GM18870 (cell line): ENCODE results near the gene PCGF2.

Experiments used
- ATAC-seq: cut with Tn5 transposase; IDR thresholded peaks from one replicate; pipeline ENCODE4 v1.9.1; 2021; ENCODE audit warnings: moderate library complexity; ENCODE audit not compliant: unreplicated experiment

PCGF2 gene

DNA sequence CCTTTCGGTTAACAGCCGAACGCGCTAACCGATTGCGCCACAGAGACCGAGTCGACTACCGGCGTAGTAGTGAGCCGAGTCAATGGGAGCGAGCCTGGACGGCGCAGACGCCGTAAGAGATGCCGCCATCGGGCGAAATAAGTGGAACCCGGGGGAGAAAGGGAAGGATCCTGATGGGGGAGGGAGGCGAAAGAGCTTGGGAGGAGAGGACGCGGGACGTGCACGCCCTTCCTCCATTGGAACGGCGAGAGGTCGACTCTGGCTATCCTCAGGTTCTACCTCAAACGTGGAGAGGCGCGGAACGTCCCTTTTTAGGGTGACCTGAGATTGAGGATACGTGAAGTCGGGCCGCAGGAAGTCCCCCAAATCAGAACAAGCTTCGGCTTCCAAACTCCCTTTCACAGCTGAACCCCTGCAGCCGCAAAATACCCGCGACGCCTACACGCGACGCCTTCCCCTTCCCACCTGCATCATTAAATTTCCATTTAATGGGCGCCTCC is 3.7 kb upstream of the PCGF2 start:
- ATAC-seq: no peak

DNA sequence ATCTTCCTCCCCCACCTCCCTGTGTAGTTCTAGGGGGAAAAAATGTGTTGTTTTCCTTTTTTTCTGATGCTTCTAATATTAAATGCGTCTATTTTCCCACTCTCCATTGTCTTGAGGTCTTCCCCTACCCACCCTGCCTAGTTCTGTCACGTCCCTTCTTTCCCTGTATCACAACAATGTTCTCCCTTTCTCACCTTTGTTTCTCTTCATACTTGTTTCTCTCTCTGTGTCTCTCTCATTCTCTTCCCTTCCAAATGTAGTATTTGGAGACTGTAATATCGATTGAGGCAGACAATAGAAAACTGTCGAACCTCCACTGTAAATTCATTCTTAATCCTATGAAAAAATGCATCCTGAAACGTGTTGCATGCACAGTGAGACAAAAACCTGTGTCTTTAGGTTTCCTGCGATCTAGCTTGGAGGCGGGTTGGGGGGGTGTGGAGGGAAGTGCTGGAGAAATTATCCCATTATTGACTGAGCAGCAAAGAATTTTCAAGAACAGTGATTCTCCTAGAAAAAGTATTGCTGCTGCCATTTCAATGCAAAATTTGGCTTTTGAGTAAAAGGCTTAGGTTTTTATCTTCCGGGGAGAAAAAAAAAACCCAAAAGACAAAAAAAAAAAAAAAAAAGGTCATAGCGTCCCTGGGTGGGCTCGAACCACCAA is 3.1 kb upstream of the PCGF2 start:
- ATAC-seq: no peak

DNA sequence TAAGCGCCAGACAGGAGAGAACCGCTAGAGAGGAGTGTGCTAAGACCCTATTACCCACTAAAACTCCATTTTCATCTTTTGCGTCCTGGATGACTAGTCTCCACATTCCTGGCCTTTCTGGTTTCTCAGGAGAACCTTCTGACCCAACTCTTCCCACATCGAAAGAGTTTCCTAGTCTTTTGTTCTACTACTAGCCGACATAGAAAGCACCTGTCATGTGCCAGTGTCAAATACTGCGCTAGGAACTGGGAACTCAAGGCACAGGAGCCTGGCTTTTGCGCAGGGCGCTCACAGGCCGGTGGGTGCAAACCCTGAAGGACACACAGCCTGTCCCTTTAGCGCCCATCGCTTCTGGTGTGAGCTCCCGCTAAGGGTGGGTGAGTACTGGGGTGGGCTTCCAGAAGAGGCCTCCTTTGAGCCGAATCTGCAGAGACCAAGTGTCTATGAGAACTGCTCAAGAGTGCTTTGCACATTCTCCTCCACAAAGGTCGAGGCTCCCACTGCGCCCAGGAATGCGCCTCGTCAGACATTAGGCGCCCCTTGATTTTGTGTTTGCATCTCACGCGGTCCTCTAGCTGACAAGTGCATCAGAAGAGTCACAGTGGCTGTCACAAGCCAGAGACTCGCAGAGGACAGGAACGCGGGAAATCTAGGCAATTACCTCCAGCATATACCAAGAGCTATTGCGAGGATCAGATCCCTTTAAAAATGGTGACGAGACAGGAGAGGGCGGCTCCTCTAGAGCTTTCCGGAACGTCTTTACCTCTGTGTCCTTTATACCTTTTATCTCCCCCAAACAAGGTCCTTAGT is 2.4 kb upstream of the PCGF2 start:
- ATAC-seq: no peak

DNA sequence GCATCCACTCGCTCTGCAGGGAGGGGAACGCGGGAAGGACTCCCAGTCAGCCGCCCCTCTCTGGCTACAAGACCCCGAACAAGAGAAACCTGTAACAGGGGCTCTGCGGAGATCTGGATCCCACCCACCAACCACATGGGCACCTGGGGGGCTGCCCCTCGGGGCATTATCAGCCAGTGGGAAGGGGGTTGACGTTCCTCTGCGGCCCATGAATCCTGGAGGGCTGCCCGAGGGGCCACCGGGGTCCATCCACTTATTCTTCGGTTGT is 1.8 kb upstream of the PCGF2 start:
- no peak for ATAC-seq

DNA sequence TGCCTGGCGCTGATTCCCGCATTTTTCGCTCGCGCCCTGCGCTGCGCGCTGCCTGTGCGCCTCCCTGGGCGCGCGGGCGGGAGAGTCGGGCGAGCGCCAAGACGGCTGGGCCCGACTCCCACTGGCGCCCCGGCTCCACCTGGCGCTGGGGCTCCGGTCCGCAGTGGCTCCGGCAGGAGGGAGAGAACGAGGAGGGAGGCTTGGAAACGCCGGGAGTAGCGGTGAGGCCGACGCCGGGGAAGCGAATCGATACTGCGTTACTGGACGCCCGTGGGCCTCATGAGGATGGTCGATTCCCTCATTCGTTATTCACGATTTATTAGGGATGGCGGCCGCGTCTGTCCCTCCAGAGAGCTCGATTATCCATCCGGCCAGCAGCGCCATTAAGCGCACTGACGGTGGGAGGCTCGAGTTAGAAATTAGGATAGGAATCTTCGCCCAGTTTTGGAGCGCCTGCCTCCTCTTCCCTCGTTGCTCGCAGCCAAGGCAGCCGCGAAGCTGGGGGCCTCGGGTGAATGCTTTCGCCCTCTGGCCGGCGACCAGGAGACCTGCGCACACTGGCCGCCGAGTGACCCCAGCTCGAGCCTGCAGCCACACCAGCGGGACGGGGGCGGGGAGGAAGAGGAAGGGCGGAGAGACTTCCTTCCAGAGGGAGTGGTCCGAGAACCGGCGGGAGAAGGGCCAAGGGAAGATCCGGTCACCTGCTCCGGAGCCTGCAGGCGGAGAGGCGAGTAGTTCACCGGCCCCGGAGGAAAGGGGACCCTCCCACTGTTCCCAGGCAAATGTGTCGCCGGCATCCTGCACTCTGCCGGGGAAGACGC is 1.3 kb upstream of the PCGF2 start:
- no peak for ATAC-seq

DNA sequence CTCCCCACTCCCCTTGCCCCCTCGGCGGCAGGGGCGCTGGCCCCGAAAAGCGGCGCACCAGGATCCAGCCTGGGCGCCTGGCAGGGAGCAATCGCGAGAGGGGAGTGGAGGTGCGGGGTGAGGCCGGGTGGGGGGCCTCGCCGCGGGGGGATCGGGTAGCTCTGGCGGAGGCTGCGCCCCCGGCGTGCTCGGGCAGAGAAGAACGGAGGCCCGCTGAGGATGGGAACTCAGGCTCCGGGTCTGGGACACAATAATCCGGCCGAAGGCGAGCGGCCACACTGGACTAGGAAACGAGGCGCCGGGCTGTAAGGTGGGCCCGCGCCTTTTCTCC is 721 bp upstream of the PCGF2 start:
- ATAC-seq: no peak

DNA sequence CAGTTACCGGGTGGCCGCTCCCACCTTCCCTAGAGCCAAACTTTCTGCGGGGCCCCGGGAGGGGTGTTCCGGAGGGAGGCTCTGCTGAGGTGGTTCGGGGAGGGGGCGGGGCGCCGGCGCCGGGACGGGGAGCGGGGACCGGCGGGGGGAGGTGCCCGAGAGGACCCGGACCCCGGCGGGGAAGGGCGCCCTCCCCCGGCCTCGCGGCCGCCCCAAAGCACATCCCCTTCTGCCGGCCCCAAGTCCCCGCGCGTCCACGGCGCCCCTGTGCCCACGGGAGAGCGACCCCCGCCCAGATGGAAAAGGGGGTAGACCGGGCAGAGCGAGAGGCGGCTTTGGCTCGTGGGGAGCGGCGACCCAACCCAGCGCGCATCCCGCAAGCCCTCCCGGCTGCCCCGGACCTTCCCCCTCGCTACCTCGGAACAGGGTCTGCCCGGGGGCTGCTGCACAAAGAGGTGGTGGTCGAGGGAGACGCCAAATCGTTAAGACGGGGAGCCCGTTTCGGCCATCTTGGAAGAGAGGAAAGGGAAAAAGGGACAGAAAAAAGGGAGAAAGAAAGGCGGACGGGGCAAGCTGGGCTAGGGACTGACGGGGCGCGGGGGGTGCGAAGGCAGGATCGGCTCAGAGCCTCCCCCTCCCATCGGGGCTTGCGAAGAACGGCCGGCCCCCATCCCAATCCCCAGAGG is 530 bp downstream of the PCGF2 start:
- ATAC-seq: no peak

DNA sequence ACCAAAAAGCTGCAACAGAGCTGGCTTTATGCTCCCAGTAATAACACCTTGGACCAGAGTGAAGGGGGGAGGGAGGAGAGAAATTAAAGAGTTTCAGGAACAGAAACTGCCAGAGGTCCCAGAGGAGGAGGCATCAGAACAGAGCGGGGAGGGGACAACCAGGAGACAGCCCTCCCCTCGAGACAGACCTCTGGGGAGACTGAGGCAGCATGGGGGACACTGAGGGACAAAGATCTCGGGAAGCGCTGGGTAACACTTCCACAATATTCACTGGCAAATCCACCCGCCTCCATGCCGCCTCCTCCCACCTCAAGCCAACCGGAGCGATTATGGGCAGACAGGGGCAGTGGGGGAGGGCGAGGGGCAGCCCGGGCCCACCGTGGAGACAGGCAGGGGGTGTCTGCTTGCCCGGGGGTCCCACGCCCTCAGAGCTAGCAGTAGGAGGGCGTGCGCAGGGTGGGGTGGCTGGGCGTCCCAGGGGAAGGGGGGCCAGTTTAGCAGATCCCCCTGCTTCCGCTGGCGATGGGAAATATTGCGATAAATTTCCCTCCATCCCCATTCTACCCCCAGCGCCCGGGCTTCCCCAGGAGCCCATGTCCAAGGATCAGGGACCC is 1.2 kb downstream of the PCGF2 start:
- no peak for ATAC-seq

DNA sequence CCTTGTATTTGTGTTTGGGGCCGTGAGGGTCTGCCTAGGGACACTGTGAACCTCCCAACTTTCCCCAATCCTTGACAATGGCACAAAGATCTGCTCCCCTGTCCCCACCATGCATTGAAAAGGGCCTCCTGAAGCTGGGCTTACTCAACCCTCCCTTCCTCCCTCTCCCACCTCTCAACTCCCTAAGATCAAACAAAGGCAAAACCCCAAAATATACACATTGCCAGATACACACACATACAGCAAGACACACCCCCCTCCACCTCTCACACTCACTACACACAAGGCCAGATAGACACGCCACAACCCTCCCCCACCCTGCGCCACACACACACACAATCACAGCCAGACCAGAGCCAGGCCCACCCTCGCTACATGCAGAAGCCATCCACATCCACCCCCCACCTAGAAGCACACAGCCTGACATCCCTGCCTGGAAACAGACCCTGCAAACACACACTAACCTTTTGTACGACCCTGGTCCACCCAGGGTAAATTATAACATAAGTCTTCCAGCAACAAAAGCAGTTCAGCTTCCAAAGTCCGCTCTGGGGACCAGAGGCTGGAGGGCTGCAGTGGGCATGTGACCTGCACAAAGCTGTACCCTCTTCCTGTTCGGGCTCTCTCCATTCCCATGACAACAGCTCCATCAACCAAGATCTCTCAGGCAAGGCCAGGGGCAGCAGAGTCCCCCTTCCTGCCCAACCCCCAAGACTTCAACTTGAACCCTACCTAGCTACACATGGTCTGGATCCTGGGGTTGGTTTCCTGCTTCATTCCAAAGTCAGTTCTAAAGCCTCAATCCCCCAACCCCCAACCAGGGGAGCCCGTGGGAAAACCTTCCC is 1.9 kb downstream of the PCGF2 start:
- no peak for ATAC-seq

DNA sequence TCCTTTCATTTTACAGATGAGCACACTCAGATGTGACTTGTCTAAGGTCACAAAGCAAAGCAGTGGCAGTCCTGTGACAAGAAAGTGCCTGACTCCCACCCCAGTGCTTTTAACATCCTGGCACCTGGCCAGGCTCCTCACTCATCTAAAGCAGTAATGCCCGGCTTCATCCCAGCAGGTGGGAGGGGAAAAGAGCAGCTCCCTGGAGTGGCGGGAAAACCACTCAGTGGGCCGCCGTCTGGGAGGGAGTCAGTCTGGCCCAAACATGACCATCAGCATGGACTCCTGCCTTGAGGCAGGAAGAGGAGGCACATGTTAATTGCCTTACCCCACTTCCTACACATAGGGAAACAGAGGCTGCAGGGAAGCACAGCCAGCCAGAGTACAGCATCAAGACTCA is 2.6 kb downstream of the PCGF2 start:
- no peak for ATAC-seq

DNA sequence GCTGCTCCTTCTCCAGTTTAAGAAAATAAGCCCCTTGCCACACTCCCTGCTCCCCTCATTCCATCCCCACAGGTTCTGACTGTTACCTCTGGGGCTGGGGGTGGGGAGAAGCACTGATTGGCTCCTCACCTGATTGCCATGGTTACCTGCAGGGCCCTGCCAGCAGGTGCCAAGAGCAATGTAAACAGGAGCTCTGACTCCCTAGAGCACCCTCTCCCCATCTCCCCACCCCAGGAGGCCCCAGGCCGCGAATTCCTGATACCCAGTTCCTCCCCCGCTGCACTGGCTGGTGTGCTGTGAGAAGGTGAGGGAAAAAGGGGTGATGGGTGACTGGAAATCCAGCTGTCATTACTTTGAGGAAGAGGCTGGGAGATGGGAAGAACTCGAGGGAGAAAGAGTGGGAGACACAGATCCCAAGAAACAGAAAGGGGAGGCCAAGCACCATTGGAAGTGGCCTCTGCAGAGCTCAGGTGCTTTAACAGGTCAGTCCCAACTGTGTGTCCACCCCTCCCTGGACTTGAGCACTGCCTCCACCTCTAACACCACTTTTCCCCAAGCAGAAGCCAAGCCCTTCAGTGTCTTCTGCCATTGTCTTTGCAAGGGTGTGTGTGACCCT is 4.5 kb downstream of the PCGF2 start:
- no peak for ATAC-seq

DNA sequence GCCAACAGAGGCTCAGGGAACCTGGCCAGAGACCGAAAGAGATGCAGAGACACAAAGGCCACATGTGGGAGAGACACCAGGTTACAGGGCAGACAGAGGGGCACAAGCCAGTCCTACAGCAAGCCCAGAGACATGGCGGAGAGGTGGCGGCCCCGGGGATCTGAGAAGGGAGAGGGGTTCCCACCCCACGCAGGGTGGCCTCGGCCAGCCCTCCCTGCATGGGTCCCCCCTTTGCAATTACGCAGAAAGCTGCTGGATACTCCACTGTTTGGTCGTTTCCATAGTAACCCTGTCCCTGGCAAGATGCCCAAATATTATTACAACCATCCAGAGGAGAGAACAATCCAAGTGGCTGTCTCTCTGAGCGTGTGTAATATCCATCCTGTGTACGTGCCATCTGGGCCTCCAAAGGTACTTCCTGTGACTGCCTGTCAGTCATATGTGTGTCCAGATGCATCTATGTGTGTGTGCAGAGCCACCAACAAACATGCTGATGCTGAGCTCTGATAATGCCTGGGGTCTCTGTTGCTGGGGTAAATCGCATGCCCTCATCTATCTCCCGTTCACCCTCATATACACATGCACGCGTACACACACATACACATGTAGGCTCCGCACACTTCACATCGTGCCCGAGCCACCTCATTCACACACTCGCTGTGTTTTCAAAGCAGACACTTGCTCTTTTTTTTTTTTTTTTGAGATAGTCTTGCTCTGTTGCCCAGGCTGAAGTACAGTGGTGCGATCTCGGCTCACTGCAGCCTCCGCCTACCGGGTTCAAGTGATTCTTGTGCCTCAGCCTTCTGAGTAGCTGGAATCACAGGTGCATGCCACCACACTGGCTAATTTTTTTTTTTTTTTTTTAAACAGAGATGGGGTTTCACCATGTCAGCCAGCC is 5.5 kb downstream of the PCGF2 start:
- ATAC-seq: no peak

DNA sequence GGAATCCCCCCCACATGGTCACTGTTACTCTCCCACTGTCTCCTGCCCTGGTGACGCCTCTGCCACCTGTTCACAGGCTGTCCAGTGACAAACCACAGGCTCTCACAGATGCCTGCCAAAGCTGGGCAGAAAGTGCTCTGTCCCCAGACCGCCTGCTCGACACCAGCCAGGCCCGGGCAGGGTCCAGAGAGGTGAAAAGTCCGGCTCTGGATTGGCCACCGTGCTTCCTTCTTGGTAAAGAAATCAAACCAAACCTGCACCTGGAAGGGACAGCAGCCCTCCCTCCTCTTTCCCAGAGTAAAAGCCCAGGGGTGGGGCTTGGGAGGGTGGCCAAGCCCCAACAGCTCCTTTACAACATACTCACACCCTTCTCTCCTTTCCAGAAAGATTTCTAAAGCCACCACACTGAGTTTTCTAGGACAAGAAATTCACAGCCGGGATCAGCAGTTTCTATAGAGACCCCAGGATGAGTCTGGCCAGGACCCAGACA is 6.2 kb downstream of the PCGF2 start:
- ATAC-seq: no peak

DNA sequence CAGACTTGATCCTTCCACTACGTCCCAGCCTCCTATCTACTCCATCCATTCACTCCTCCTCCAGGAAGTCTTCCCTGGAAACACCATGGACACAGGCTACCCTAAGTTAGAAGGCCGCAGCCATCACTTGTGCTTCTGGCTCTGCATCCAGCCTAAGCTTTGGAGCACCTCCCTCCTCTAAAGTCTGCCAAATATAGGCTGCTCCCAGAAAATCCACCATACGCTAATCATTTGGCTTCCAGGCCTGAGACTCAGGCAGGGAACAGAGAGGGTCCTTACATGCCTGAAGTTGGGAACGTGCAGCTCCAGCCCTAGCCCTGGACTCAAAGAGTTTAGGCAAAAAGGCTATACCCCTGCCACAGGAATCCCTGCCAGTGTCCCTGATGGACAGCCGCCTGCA is 6.7 kb downstream of the PCGF2 start:
- no peak for ATAC-seq

DNA sequence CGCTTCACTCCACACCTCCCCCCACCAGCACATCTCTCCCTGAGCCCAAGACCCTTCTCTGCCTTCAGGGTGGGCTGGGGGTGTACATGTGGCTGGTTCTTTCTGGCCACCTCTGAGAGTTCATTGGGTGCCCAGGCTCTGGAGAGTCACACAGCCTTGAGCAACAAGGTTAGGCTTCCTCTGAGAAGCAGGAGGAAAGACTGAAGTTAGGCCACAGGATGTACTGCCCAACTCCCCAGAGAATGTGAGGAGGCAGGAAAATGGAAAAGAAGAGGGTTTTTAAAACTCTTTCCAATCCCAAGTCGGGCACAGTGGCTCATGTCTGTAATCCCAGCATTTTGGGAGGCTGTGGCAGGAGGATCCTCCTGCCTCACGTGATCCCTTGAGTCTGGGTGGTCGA is 7.3 kb downstream of the PCGF2 start:
- ATAC-seq: no peak

DNA sequence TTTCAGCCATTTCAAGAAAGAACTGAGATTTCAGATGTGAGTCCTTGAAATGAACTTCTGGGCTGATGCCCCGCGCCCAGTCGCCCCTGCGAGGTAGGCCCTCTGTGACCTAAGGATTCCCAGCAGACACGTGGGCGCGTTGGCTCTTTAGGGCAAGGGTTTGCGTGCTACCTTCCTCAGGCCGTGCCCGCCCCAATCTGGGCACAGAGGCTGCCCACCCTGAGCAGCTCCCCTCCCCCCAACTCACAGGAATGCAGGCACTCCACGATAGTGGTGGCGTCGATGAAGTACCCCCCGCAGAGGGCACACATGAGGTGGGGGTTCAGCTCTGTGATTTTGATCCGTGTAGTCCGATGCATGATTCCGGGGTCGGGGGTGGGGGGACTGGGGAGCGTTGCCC is 8.1 kb downstream of the PCGF2 start:
- ATAC-seq: no peak

DNA sequence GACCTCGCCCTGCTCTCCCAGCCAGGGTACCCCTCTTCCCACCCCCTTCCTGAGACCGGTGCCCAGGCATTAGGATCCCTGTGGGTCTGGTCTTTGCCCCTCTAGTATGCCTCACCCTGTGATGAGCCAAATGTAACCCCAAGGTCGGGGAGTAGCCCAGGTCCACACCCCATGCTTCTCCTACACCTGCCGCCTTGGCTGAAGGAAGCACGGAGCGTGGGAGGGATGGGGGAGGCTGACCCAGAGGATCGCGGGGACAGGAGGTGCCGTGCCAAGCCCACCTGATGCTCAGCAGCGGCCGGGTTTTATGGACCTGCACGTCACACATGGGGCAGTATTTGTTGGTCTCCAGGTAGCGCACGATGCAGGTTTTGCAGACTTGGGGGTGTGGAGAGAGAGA is 8.8 kb downstream of the PCGF2 start:
- no peak for ATAC-seq

DNA sequence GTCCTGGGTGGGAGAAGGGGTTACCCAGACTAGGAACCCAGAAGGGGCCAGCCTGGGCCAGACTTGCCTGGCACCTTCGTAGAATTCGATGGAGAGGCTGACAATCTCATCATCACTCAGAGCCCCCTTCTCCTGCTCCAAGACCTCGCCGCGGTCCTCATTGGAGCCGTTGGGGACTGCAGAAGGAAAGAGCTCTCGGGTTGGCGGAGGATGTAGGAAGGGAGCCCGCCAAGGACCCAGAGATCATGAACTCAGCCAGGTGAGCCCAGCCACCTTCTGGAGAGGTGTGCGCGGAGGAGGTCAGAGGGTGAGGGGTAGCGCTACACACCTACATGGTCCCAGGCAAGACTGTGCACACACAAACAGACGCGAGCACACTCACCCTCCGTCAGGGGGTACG is 9.4 kb downstream of the PCGF2 start:
- ATAC-seq: no peak
